Endothelial cell (in vitro differentiated cells): Measurements from ENCODE around the gene WIF1. TPM values are rescaled to one million over a fixed set of nuclear protein-coding genes. Genes with fewer than 3 reads are reported as not detected.

Experiments used
- DNase-seq: peaks from one replicate; pipeline ENCODE4 v3.0.0; 2021; ENCODE audit warnings: low spot score
- H3K27ac Mint-ChIP-seq: one replicate; pipeline ENCODE4 v1.8.0; 2021; ENCODE audit warnings: mixed read lengths, inconsistent platforms; ENCODE audit not compliant: unreplicated experiment
- H3K27me3 Mint-ChIP-seq: one replicate; pipeline ENCODE4 v1.8.0; 2021; ENCODE audit warnings: mild to moderate bottlenecking, moderate library complexity, mixed read lengths, inconsistent platforms; ENCODE audit not compliant: unreplicated experiment
- H3K36me3 Mint-ChIP-seq: one replicate; pipeline ENCODE4 v1.8.0; 2021; ENCODE audit warnings: mild to moderate bottlenecking, low read depth, mixed read lengths, inconsistent platforms; ENCODE audit not compliant: unreplicated experiment
- H3K4me1 Mint-ChIP-seq: one replicate; pipeline ENCODE4 v1.8.0; 2021; ENCODE audit warnings: mild to moderate bottlenecking, mixed read lengths, inconsistent platforms; ENCODE audit not compliant: unreplicated experiment
- H3K4me3 Mint-ChIP-seq: one replicate; pipeline ENCODE4 v1.8.0; 2021; ENCODE audit warnings: mild to moderate bottlenecking, mixed read lengths, inconsistent platforms; ENCODE audit not compliant: unreplicated experiment
- H3K9me3 Mint-ChIP-seq: one replicate; pipeline ENCODE4 v1.8.0; 2021; ENCODE audit warnings: mixed read lengths, inconsistent platforms; ENCODE audit not compliant: unreplicated experiment
- total RNA-seq: library from RNA; stranded (reverse); fragmentation: NEBNext Ultra II Directional; extraction: Animal tissue kit (Norgen Biotek cat#: 25700); gene quantifications from one replicate; pipeline ENCODE4 v1.2.1, GENCODE V29; 2021; ENCODE audit not compliant: unreplicated experiment
- TF ChIP-seq, protein P1 (sequence below): fragments of 200-600 bp; sonication (generic); IDR thresholded peaks from one replicate; pipeline ENCODE4 v1.5.0; 2021; ENCODE audit warnings: antibody characterized with exemption; ENCODE audit not compliant: unreplicated experiment

Gene WIF1
- total RNA-seq, 1 donor from 2014 or later: not detected

- TF ChIP-seq, protein P1, sequence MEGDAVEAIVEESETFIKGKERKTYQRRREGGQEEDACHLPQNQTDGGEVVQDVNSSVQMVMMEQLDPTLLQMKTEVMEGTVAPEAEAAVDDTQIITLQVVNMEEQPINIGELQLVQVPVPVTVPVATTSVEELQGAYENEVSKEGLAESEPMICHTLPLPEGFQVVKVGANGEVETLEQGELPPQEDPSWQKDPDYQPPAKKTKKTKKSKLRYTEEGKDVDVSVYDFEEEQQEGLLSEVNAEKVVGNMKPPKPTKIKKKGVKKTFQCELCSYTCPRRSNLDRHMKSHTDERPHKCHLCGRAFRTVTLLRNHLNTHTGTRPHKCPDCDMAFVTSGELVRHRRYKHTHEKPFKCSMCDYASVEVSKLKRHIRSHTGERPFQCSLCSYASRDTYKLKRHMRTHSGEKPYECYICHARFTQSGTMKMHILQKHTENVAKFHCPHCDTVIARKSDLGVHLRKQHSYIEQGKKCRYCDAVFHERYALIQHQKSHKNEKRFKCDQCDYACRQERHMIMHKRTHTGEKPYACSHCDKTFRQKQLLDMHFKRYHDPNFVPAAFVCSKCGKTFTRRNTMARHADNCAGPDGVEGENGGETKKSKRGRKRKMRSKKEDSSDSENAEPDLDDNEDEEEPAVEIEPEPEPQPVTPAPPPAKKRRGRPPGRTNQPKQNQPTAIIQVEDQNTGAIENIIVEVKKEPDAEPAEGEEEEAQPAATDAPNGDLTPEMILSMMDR: no peak
- H3K4me3 Mint-ChIP-seq: no peak overlapping the region
- DNase-seq: no peak
- no peaks in the 10 kb centered on the region for H3K36me3 Mint-ChIP-seq
- no peaks in the 10 kb centered on the region for H3K4me1 Mint-ChIP-seq
- H3K27ac Mint-ChIP-seq: no peak overlapping the region
- H3K9me3 Mint-ChIP-seq: no peaks in the 10 kb centered on the region
- H3K27me3 Mint-ChIP-seq: no peaks in the 10 kb centered on the region
Observed at GRCh38 chr12:65055859-65056258, 65.2 kb downstream of the WIF1 start.

DNA sequence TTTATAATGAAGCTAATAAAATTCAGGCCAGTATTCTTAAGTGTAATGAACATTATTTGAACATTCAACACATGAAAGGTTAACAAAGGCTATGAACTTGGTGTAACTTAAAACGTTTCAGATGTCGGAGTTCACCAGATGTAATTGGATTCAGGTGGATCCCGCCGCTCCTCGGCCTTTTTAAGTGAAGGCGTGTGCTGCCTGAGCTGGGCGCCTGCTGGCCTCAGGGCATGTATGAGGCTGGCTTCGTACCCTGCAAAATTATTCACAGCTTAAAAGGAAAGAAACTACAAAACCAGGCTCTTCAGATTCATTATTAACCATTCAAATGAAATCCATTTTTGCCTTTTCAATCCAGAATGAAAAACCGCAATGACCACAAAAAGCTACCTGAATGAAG is 69.9 kb downstream of the WIF1 start:
- Mint-ChIP-seq H3K4me3 (no peak overlapping the region), H3K36me3 (no peaks in the 10 kb centered on the region), H3K27me3 (peaks cover 1% of the 10 kb centered on the region), H3K4me1 (no peaks in the 10 kb centered on the region), H3K27ac (no peak overlapping the region), H3K9me3 (no peaks in the 10 kb centered on the region)
- DNase-seq: no peak
- TF ChIP-seq, protein P1: no peak

DNA sequence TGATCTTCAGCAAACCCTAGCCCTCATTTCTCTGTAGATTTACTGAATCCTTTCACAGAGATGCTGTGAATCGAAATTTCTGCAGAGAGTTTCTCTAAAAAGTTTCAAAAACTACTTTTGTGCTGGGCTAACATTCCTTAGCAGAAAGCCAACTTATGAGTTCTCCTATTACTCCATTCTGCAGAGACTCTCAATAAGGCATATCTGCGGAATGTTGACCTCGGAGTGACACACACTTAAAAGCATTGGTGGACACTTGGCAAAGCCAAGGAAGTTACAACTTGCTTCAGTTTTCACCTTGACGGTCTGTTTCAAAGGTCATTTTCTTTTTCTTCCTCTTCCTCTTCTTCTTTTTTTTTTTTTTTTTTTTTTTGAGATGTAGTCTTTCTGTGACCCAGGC is 75.8 kb downstream of the WIF1 start:
- Mint-ChIP-seq H3K27me3 (peaks cover 1% of the 10 kb centered on the region), H3K36me3 (no peaks in the 10 kb centered on the region)
- DNase-seq: no peak

GRCh38 chr12:65039301-65039700 is 81.8 kb downstream of the WIF1 start:
- Mint-ChIP-seq H3K36me3 (no peaks in the 10 kb centered on the region), H3K4me1 (no peaks in the 10 kb centered on the region)

More for the DNA sequence above, 75.8 kb downstream of the WIF1 start:
- Mint-ChIP-seq H3K27ac (no peak overlapping the region), H3K9me3 (no peaks in the 10 kb centered on the region), H3K4me3 (no peak overlapping the region), H3K4me1 (no peaks in the 10 kb centered on the region)
- TF ChIP-seq, protein P1: no peak

GRCh38 chr12:65025136-65025535 is 96.0 kb downstream of the WIF1 start:
- no peaks in the 10 kb centered on the region for H3K36me3 Mint-ChIP-seq
- H3K4me1 Mint-ChIP-seq: peaks cover 8% of the 10 kb centered on the region
- TF ChIP-seq, protein P1: no peak
- no peaks in the 10 kb centered on the region for H3K27me3 Mint-ChIP-seq
- no peak overlapping the region for H3K27ac Mint-ChIP-seq
- no peak for DNase-seq
- no peaks in the 10 kb centered on the region for H3K9me3 Mint-ChIP-seq
- H3K4me3 Mint-ChIP-seq: no peak overlapping the region

More at GRCh38 chr12:65039301-65039700, 81.8 kb downstream of the WIF1 start:
- H3K9me3 Mint-ChIP-seq: peaks cover 4% of the 10 kb centered on the region
- no peak for DNase-seq
- TF ChIP-seq, protein P1: no peak
- no peak overlapping the region for H3K27ac Mint-ChIP-seq
- H3K4me3 Mint-ChIP-seq: no peak overlapping the region
- H3K27me3 Mint-ChIP-seq: peaks cover 4% of the 10 kb centered on the region
